Dermis blood vessel endothelial cell (primary cell): ENCODE measurements around the gene ARFGAP1. TPM values are rescaled to one million over a fixed set of nuclear protein-coding genes. Genes with fewer than 3 reads are reported as not detected.
"Not testable (repeated sequence)": the region's sequence is repeated elsewhere in the genome, so short reads cannot be mapped to it uniquely, and the experiment has no call there.

ENCODE experiments used
- DNase-seq: peaks from one replicate; pipeline ENCODE4 v3.0.0; 2010
- total RNA-seq: library from RNA; depleted of rRNA; stranded (reverse); fragments of >200 nt; gene quantifications from 2 replicates; pipeline ENCODE4 v1.2.3, GENCODE V29; 2014

The ARFGAP1 gene
- total RNA-seq, 1 donor from 2014 or later = 70.8 TPM

DNA sequence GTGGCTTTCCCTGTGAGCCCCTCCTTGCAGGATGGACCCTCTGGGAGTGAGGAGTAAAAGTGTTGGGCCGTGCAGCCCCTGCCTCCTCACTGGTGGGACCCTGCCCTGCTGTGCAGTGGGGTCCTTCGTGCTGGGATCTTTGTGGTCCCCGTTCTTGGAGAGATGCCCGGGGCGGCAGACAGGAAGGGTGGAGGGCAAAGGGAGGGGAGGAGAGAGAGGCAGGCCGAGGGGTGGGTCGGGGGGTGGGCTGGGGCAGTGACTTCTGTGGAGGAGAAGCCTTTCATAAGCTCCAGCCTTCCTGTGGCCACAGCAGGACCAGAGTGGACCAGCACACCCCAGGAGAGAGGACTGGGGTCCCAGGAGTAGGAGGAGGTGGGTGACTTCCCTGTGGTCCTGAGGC lies 20.3 kb downstream of the ARFGAP1 start, which contains the start of gene COL20A1:
Gene COL20A1 (plus strand): TSS at position 283 of the 400 bp plus-strand sequence. CDS start 1,922 bp downstream, outside the sequence.
- no peak for DNase-seq

DNA sequence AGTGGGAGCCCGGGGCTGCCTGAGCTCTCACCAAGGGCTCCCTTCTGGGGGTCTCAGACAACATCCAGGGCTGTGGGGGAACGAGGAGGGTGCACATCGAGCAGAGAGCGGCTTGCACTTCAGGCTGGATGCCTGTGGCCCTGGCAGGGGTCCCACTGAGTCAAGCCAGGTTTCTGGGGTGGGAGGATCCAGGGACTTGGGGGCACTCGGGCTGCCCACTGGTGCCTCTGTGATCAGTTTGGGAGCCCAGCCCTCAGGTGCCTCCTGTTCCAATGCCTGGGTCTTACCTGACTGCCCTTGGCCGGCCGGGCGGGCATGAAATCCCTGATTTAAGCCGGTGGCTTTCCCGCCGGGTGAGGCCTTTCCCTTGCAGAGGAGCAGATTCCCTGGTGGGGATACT lies 20.8 kb downstream of the ARFGAP1 start:
- DNase-seq = no peak

DNA sequence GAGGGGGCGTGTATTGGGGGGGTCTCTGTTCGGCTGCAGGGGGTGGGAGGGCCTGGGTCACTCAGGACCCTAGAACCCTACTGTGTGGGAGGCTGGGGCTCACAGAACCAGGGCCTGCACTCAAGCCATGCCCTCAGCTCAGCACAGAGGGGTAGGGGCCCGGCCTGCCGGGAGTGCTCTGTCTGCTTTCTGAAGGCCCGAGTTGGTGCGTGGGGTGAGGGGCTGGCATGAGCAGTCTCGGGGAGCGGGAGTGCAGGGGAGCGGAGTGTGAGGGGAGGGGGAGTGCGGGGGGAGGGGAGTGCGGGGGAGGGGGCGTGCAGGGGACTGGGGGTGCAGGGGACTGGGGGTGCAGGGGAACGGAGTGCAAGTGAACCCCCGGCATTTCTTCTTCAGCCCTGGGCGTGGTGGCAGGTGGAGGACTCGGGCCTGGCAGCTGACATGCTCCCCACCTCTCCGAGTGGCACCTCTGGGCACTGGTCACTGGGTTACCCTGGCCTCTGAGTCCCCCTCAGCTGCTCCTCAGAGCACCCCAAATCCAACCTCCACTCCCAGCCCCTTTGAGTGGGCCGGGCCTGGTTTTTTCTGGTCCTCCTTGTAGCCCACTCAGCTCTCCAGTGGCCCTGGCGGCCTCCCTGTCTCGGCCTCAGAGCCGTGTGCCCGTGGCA lies 21.4 kb downstream of the ARFGAP1 start:
- no peak for DNase-seq

DNA sequence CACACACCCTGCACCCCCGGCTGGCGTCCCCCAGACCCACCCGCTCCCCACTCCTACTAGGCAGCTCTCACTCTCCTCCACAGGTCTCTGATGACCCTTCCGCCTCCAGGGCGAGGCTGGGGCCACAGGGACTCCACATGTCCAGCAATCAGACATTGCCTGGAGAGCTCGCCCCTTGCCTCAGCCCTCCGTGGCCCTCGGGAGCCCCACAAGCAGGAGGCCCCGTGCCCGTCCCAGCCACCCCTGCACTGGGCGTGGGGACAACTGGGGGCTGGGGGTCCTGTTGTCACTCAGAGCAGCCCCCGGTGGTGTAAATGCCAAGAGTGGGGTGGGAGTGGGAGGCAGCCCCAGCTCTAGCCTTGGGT lies 21.9 kb downstream of the ARFGAP1 start:
- DNase-seq = no peak

DNA sequence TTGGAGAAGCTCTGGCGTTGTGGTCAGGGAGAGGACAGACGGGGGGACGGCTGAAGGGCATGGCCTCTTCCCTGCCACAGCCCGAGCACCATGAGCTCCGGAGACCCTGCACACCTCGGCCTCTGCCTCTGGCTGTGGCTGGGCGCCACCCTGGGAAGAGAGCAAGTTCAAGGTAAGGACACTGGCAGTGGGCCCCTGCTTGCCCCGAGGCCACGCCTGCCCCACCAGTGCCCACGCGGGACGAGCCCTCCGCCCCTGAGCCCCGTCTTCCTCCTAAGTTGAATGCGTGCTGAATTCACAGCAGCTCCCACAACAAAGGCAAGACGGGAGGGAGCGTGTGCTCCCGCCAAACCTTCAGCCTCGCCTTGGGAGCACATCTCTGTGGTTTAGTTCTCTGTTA lies 22.4 kb downstream of the ARFGAP1 start:
- no peak for DNase-seq

DNA sequence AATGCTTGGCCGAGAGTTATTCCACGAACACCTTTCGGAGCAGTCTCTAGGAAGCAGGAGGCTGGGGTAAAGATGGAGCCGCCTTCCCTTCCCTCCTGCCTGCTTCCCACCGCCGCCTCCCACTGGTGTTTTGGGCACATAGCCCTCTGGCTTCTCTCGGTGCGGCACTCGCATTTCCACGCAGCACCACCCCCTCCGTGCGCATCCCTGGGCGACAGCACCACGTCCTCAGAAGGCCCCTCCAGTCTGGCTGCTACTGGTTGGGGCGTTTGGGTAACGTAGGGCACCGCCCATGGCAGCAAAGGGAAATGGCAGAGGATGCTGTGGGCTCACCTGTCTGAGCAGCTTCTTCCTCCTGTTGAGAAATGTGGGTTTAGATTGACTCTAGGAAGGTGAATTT lies 22.8 kb downstream of the ARFGAP1 start:
- no peak for DNase-seq

DNA sequence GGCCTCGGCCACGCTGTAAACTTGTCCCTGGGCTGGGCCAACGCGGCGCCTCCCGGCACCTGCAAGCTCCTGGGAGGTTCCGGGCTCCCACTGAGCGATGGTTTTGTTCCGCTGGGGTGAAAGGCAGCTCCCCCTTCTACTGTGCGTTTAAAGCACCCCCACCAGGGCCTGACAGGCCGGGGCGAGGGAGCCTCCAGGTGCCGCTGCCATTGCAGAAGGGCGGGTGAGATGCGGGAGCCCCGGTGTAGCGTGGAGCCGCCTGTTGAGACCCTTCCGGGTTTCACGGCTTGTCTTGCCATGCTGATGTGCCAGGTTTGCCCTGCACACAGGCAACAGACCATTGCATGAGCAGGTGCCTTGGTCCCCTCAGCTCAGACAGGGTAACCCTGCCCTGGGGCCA lies 23.2 kb downstream of the ARFGAP1 start:
- no peak for DNase-seq

DNA sequence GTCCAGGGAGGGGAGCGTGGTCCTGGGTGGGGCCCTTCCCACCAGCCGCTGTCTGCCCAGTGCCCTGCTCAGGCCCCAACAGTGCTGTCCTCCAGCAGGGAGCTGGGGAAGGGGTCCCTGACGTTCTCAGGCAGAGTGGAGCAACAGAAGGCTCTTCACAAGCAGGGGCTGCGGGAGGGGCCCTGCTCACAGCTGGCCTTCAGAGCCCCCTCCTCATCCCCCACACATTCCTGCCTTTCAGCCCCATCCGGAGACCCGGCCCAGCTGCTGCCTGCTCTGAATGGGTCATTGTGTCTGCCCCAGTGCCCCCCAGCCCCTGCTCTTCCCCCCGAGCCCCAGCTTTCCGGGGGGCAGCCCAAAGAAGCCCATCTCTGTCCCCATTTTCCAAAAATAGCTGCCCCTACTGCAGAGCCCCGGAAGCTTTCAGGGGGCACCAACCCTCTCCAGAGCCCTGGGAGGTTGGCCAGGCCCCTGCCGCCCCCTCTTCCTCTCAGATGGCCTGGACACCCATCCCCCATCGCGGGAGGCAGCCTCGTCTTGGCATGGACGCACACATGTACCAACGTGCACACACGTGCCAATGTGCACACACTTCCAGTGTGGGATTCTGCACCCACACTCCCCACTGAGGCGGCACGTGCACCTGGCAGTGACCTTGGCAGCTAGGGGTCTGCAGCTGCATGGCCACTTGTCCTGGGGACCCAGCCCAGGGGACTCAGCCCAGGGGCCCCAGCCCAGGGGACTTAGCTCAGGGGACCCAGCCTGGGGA lies 24.1 kb downstream of the ARFGAP1 start:
- no peak for DNase-seq

DNA sequence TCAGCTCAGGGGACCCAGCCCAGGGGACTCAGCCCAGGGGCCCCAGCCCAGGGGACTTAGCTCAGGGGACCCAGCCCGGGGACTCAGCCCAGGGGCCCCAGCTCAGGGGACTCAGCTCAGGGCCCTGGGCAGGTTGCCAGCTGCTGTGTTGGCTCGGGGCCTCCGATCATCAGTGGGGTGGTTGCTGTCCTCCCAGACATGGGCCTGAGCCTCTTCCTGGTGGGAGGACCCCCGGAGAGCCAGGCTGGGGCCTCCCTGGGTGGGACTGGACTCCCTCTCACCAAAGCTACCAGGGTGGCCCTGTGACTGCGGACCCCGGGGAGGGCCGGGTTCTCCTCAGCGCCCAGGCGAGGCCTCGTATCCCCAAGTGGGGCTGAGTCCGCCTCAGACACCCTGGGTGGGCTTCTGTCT lies 24.8 kb downstream of the ARFGAP1 start:
- DNase-seq = no peak

DNA sequence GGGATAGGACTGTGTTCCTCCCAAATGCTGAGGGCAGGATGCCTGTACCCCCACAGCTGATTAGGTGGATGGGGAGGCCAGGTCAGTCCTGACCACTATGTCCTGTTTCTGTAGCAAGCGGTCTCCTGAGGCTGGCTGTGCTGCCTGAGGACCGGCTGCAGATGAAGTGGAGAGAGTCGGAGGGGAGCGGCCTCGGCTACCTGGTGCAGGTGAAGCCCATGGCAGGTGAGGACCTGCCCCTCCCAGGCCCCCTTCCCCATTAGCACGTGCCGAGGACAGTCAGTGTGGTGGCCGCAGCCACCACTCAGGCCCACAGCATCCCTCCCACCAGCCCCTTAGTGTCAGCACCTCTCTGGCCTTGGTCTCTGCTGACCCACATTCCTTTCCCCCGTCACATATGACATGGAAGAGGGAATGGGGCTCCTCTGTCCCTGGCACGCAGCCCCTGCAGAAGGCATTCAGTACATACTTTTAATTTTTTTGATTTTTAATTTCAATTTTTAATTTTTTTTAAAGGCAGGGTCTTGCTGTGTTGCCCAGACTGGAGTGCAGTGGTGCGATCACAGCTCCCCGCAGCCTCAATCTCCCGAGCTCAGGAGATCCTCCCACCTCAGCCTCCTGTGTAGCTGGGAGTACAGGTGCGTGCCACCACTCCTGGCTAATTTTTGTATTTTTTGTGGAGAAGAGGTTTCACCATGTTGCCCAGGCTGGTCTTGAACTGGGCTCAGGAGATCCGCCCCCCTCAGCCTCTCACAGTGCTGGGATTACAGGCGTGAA lies 25.4 kb downstream of the ARFGAP1 start:
- no peak for DNase-seq

DNA sequence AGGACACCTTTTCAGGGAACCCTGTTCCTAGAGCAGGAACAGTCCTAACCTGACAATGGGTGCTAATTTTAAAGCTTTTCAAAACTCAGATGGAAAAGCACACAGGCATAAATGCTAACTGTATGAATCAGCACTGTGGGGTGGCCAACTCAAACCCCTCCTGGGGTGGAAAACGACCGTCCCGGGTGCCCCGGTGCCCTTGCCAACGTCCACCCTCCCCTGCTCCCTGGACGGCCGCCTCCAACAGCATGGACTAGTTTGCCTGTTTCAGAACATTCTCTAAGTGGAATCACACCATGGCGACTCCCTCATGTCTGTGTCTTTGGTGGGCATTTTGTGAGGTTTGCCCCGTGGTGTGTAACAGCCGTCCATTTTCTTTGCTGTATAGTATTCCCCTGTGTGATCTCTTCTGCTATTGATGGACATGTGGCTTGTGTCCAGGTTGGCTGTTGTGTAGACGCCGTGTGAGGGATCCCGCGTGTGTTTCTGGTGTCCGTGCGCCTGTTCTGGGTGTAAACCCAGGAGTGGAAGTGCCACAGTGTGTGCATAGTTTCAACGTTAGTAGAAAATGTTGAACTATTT lies 26.2 kb downstream of the ARFGAP1 start:
- DNase-seq = no peak

DNA sequence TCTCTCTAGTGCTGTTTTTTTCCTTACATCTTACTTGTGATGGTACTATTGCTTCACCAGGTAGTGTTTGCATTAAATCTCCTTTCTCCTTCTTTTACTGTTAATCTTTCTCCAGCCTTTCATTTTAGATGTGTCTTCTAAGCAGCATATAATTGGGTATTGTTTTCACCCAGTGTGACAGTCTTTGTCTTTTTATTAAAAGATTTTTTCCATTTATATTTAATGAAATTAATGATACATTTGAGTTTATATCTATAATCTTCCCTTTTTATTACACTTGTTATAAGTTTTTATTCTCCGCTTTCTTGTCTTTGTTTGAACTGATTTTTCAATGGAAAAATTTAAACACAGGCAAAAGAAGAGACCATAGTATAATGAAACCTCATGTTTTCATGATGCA lies 29.1 kb downstream of the ARFGAP1 start:
- DNase-seq = no peak

DNA sequence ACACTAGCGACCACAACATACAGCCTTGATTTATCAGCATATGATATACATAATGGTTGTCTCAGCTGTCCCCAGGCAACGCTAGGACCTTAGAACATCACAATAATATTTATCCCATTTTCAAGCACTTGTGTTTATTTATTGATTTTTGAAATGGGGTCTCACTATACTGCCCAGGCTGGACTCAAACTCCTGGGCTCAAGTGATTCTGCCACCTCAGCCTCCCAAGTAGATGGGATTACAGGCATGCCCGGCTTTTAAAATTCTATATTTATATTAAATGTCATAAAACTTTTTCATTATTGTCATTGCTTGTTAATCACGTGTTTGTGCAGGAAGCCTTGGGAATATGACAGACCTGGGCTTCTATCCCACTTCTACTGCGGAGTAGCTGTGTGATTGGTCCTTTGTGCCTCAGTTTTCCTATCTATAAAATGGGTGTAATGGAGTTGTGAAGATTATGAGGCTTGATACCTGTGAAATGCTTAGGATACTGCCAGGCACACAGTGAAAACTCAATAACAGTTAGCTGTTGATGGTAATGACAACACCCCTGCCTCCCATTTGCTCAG lies 30.6 kb downstream of the ARFGAP1 start:
- no peak for DNase-seq

DNA sequence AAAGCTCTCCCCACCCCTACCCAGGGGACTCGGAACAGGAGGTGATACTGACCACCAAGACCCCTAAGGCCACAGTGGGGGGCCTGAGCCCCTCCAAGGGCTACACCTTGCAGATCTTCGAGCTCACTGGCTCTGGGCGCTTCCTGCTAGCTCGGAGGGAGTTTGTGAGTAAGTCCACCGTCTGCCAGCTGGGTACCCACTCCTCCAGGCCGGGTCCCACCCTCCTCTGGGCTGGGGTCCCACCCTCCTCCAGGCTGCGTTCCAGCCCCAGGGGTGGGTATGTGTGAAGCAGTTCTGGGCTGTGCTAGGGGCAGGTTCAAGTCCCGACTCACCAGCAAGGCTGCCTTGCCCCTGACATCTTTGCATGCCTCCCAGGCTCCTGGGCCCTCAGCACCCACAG lies 32.8 kb downstream of the ARFGAP1 start:
- no peak for DNase-seq

DNA sequence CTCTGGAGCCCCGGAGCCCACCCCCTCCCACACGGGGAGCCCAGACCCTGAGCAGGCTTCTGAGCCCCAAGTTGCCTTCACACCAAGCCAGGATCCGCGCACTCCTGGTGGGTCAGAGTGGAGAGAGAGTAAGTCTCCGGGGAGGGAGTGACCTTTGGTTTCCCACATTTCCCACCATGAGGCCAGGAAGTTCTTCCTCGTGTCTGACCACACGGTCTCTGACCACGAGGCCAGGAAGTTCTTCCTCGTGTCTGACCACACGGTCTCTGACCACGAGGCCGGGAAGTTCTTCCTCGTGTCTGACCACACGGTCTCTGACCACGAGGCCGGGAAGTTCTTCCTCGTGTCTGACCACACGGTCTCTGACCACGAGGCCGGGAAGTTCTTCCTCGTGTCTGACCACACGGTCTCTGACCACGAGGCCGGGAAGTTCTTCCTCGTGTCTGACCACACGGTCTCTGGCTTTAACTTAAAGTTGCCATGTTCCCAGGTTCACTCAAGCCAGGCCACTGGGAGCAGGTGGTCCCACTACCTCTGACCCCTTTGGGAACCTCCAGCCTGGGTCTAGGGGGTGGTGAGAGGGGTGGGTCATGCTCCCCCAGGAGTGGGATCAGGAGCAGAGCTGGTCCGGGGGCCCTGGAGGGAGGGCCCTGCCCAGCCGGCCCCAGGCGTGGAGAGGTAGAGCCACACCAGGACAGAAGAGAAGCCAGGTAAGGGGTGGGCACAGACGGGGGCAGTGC lies 33.5 kb downstream of the ARFGAP1 start:
- DNase-seq = not testable (repeated sequence)

DNA sequence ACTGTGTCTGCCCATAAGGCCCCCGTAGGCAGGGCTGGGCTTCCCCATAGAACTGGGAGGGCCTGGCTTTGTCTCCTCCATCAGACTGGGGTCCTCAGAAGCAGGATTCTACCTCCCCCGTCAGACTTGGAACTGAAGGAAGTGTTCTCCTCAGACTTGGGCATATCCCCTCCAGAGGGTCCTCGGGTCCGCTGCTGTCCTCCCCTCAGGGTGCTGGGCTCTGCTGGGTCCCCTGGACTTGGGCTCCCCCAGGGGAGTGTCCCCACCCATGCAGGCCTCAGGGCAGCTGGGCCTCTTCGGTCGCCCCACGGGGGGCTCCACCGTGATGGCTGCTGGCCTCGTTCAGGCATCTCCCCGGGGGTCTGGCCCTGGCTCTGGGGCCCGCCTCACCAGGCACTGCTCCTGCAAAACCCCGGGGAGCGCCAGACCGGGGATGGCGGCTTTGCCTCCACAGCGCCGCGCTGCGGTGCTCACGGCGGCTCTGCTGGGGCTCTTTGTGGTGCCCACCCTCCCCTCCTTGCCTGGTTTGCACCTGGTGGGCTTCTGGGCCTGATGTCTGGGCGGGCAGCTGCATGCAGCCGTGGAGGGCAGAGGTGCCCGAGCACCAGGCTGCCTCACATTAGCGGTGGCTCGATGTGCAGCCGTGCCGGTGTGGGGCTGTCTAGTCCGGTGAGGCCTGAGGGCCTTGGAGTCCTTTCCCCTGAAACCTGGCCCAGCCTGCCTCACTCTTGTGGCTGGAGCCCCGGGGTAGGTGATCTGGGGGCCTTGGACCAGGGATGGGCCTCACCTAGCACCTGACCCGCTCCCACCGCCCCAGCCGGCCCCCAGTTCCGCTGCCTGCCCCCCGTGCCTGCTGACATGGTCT lies 34.3 kb downstream of the ARFGAP1 start:
- DNase-seq = no peak

DNA sequence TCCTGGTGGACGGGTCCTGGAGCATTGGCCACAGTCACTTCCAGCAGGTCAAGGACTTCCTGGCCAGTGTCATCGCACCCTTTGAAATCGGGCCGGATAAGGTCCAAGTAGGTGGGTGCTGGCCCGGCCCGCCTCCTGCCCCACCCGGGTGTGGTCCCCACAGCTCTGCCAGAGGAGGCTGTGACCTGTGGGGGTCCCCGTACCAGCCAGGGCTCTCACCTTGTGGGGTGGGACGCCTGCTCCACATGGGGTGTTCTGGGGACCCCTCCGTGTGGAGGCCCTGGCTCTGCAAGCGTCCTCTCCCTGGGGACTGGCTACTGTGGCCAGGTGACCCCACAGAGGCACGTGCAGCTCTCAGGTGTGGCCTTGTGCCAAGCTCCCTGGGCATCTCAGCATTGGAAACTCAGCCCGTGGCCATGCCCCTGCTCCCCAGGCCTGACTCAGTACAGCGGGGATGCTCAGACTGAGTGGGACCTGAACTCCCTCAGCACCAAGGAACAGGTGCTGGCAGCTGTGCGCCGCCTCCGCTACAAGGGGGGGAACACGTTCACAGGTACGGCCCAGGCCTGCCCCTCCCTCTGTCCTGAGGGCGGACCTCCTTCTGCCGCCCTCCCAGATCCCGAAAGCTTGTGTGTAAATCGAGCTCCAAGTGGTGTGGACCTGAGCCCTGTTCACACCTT lies 35.1 kb downstream of the ARFGAP1 start:
- DNase-seq = no peak

DNA sequence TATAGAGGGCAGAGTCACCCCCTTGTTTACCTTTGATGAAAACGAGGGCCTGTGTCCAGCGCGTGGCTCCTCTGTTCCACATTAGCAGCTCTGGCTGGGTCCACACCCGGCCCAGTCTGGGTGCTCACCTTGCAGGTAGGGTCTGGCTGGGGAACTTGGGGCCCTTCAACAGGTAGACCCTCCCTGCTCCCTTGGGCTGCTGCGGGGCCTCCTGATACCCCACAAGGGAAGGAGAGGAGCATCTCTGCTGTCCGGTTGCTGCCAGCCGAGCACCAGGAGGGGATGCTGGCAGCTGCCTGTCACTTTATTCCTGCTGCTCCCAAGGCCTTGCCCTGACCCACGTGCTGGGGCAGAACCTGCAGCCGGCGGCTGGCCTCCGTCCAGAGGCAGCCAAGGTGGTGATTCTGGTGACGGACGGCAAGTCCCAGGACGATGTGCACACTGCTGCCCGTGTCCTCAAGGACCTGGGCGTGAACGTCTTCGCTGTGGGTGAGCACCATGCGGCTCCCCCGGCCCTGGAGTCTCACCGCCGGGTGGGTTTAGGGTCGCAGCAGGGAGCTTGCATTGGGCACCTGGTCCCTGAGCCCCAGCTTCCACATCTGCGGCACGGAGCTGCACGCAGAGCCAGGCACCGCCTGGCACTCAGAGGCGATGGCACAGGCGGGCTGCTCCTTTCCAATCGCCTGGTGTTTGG lies 35.8 kb downstream of the ARFGAP1 start:
- DNase-seq = no peak

DNA sequence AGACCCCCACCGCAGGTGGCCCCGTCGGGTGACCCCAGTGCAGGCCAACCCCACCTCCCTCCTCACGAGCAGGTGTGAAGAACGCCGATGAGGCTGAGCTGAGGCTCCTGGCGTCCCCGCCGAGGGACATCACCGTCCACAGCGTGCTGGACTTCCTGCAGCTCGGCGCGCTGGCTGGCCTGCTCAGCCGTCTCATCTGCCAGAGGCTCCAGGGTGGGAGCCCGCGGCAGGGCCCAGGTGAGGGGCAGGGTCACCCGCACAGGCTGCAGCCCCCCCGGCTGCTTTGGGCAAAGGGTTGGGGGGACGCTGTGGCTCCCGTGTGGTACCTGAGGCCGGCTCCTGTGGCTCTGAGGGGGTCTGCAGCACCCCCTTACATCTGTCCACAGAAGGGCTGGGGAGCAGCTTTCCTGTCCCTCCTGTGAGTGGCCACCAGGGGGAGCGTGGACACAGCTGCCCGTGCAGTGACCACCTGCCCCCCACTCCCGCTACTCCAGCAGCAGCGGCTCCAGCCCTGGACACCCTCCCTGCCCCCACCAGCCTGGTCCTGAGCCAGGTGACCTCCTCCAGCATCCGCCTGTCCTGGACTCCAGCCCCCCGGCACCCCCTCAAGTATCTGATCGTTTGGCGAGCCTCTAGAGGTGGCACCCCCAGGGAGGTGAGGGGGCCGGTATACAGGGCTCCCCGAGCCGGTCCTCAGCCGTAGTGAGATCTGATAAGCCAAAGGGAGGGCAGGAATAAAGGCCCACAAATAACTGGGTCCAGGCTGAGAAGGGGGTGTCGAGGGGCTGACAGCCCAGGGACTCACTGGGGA lies 36.9 kb downstream of the ARFGAP1 start:
- DNase-seq = peak; percentile 62
